ENCODE results near the gene PPP6C. TPM values are rescaled to one million over a fixed set of nuclear protein-coding genes. Genes with fewer than 3 reads are reported as not detected.
"Not testable (repeated sequence)": the region's sequence is repeated elsewhere in the genome, so short reads cannot be mapped to it uniquely, and the experiment has no call there.

The PPP6C gene
- 22.5 and 23.6 TPM in 2 replicates for total RNA-seq (2012; rRNA removed)

- H3K27me3 ChIP-seq (ENCODE audit: control insufficient read depth, insufficient read depth, low read length) = no peaks in the 10 kb centered on the region
- H3K4me1 ChIP-seq (ENCODE audit: control insufficient read depth, insufficient read depth, low read length) = peaks cover 9% of the 10 kb centered on the region
- H3K9ac ChIP-seq (ENCODE audit: low read depth, low read length) = peak within 1 kb of the TSS; percentile 99
- no peaks in the 10 kb centered on the region for H3K9me3 ChIP-seq (replicated peaks; ENCODE audit: low read length)
- no peaks in the 10 kb centered on the region for H3K36me3 ChIP-seq (ENCODE audit: insufficient read depth, low read length)
- peak within 1 kb of the TSS; percentile 81 for H3K4me2 ChIP-seq (ENCODE audit: low read length)
- H3K4me3 ChIP-seq (ENCODE audit: low read length) = peak within 1 kb of the TSS; percentile 80
These were observed at the start of gene PPP6C for GRCh38 chr9:125189361-125190289. PPP6C (minus strand) TSS chr9:125189803; CDS start chr9:125189718, 85 bp downstream.

- H3K9me3 ChIP-seq (replicated peaks; ENCODE audit: low read length) = no peaks in the 10 kb centered on the region
- H3K27me3 ChIP-seq (ENCODE audit: control insufficient read depth, insufficient read depth, low read length) = no peaks in the 10 kb centered on the region
- H3K9ac ChIP-seq (ENCODE audit: low read depth, low read length) = peak overlapping the region; percentile 95
- peaks cover 65% of the 10 kb centered on the region for H3K4me1 ChIP-seq (ENCODE audit: control insufficient read depth, insufficient read depth, low read length)
- H3K4me3 ChIP-seq (ENCODE audit: low read length) = peak overlapping the region; percentile 94
- H3K4me2 ChIP-seq (ENCODE audit: low read length) = peak overlapping the region; percentile 81
- peaks cover 62% of the 10 kb centered on the region for H3K36me3 ChIP-seq (ENCODE audit: insufficient read depth, low read length)
These were observed 49.4 kb upstream of the PPP6C start for GRCh38 chr9:125238915-125239446.

- peak overlapping the region; percentile 81 for H3K4me2 ChIP-seq (ENCODE audit: low read length)
- H3K36me3 ChIP-seq (ENCODE audit: insufficient read depth, low read length) = peaks cover 62% of the 10 kb centered on the region
- H3K9me3 ChIP-seq (replicated peaks; ENCODE audit: low read length) = no peaks in the 10 kb centered on the region
- peak overlapping the region; percentile 94 for H3K4me3 ChIP-seq (ENCODE audit: low read length)
- H3K9ac ChIP-seq (ENCODE audit: low read depth, low read length) = peak overlapping the region; percentile 3
- H3K4me1 ChIP-seq (ENCODE audit: control insufficient read depth, insufficient read depth, low read length) = peaks cover 62% of the 10 kb centered on the region
- H3K27me3 ChIP-seq (ENCODE audit: control insufficient read depth, insufficient read depth, low read length) = no peaks in the 10 kb centered on the region
These were observed 48.7 kb upstream of the PPP6C start for GRCh38 chr9:125238127-125238914.

- H3K9ac ChIP-seq (ENCODE audit: low read depth, low read length) = peak overlapping the region; percentile 53
- peak overlapping the region; percentile 14 for H3K4me3 ChIP-seq (ENCODE audit: low read length)
These were observed 47.0 kb upstream of the PPP6C start for GRCh38 chr9:125236520-125237159.

GRCh38 chr9:125235804-125236519 is 46.4 kb upstream of the PPP6C start:
- no peaks in the 10 kb centered on the region for H3K27me3 ChIP-seq (ENCODE audit: control insufficient read depth, insufficient read depth, low read length)
- H3K4me3 ChIP-seq (ENCODE audit: low read length) = peak overlapping the region; percentile 14
- H3K9me3 ChIP-seq (replicated peaks; ENCODE audit: low read length) = no peaks in the 10 kb centered on the region
- peak overlapping the region; percentile 81 for H3K4me2 ChIP-seq (ENCODE audit: low read length)
- peaks cover 54% of the 10 kb centered on the region for H3K4me1 ChIP-seq (ENCODE audit: control insufficient read depth, insufficient read depth, low read length)
- peak overlapping the region; percentile 53 for H3K9ac ChIP-seq (ENCODE audit: low read depth, low read length)
- H3K36me3 ChIP-seq (ENCODE audit: insufficient read depth, low read length) = peaks cover 68% of the 10 kb centered on the region

More at GRCh38 chr9:125236520-125237159, 47.0 kb upstream of the PPP6C start:
- Histone ChIP-seq H3K36me3 (ENCODE audit: insufficient read depth, low read length) (peaks cover 68% of the 10 kb centered on the region), H3K4me1 (ENCODE audit: control insufficient read depth, insufficient read depth, low read length) (peaks cover 54% of the 10 kb centered on the region), H3K4me2 (ENCODE audit: low read length) (peak overlapping the region; percentile 81)
- not testable (repeated sequence) for H3K27me3 ChIP-seq (ENCODE audit: control insufficient read depth, insufficient read depth, low read length); H3K9me3 ChIP-seq (replicated peaks; ENCODE audit: low read length)

GRCh38 chr9:125234099-125234498 is 44.5 kb upstream of the PPP6C start:
- H3K9ac ChIP-seq (ENCODE audit: low read depth, low read length) = peak overlapping the region; percentile 26
- not testable (repeated sequence) for H3K27me3 ChIP-seq (ENCODE audit: control insufficient read depth, insufficient read depth, low read length); H3K9me3 ChIP-seq (replicated peaks; ENCODE audit: low read length); H3K4me3 ChIP-seq (ENCODE audit: low read length)
- H3K36me3 ChIP-seq (ENCODE audit: insufficient read depth, low read length) = peaks cover 56% of the 10 kb centered on the region
- H3K4me1 ChIP-seq (ENCODE audit: control insufficient read depth, insufficient read depth, low read length) = peaks cover 51% of the 10 kb centered on the region
- peak overlapping the region; percentile 10 for H3K4me2 ChIP-seq (ENCODE audit: low read length)

GRCh38 chr9:125233678-125234077 is 44.1 kb upstream of the PPP6C start:
- Histone ChIP-seq H3K4me2 (ENCODE audit: low read length) (peak overlapping the region; percentile 10), H3K4me3 (ENCODE audit: low read length) (no peak overlapping the region), H3K27me3 (ENCODE audit: control insufficient read depth, insufficient read depth, low read length) (no peaks in the 10 kb centered on the region), H3K9ac (ENCODE audit: low read depth, low read length) (peak overlapping the region; percentile 26), H3K9me3 (replicated peaks; ENCODE audit: low read length) (no peaks in the 10 kb centered on the region), H3K36me3 (ENCODE audit: insufficient read depth, low read length) (peaks cover 52% of the 10 kb centered on the region), H3K4me1 (ENCODE audit: control insufficient read depth, insufficient read depth, low read length) (peaks cover 46% of the 10 kb centered on the region)

- no peak overlapping the region for H3K4me2 ChIP-seq (ENCODE audit: low read length)
- H3K9ac ChIP-seq (ENCODE audit: low read depth, low read length) = no peak overlapping the region
- no peaks in the 10 kb centered on the region for H3K4me1 ChIP-seq (ENCODE audit: control insufficient read depth, insufficient read depth, low read length)
- H3K9me3 ChIP-seq (replicated peaks; ENCODE audit: low read length) = no peaks in the 10 kb centered on the region
- no peak overlapping the region for H3K4me3 ChIP-seq (ENCODE audit: low read length)
- peaks cover 15% of the 10 kb centered on the region for H3K36me3 ChIP-seq (ENCODE audit: insufficient read depth, low read length)
- H3K27me3 ChIP-seq (ENCODE audit: control insufficient read depth, insufficient read depth, low read length) = no peaks in the 10 kb centered on the region
These were observed 38.2 kb upstream of the PPP6C start for GRCh38 chr9:125227761-125228160.

GRCh38 chr9:125224858-125225257 is 35.3 kb upstream of the PPP6C start:
- not testable (repeated sequence) for H3K4me2 ChIP-seq (ENCODE audit: low read length); H3K9me3 ChIP-seq (replicated peaks; ENCODE audit: low read length); H3K9ac ChIP-seq (ENCODE audit: low read depth, low read length); H3K4me3 ChIP-seq (ENCODE audit: low read length); H3K27me3 ChIP-seq (ENCODE audit: control insufficient read depth, insufficient read depth, low read length); H3K4me1 ChIP-seq (ENCODE audit: control insufficient read depth, insufficient read depth, low read length)
- H3K36me3 ChIP-seq (ENCODE audit: insufficient read depth, low read length) = peaks cover 21% of the 10 kb centered on the region

- Histone ChIP-seq H3K4me3 (ENCODE audit: low read length) (no peak overlapping the region), H3K4me2 (ENCODE audit: low read length) (no peak overlapping the region), H3K36me3 (ENCODE audit: insufficient read depth, low read length) (peaks cover 19% of the 10 kb centered on the region), H3K27me3 (ENCODE audit: control insufficient read depth, insufficient read depth, low read length) (no peaks in the 10 kb centered on the region), H3K4me1 (ENCODE audit: control insufficient read depth, insufficient read depth, low read length) (no peaks in the 10 kb centered on the region), H3K9ac (ENCODE audit: low read depth, low read length) (no peak overlapping the region), H3K9me3 (replicated peaks; ENCODE audit: low read length) (no peaks in the 10 kb centered on the region)
These were observed 29.0 kb upstream of the PPP6C start for GRCh38 chr9:125218621-125219020.
